Neutrophil (primary cell): ENCODE data around the gene TLE1.
A peak's percentile ranks its signal among the peaks of the same experiment; 100 is the strongest.
"Not testable (repeated sequence)": the region's sequence is repeated elsewhere in the genome, so short reads cannot be mapped to it uniquely, and the experiment has no call there.

ENCODE experiments used
- H3K27ac ChIP-seq: fragments of 200-600 bp; sonication (generic); 2 replicates; pipeline ENCODE4 v1.5.1; 2016; ENCODE audit warnings: mild to moderate bottlenecking, moderate library complexity
- H3K27me3 ChIP-seq: fragments of 200-600 bp; sonication (generic); 2 replicates; pipeline ENCODE4 v1.6.0; 2016; ENCODE audit warnings: mild to moderate bottlenecking
- H3K36me3 ChIP-seq: fragments of 200-600 bp; sonication (generic); 2 replicates; pipeline ENCODE4 v1.5.1; 2017
- H3K4me1 ChIP-seq, 2 experiments: fragments of 200-600 bp in 1 of 2; sonication (generic) in 1 of 2; 1 replicate in 1 of 2; 2 replicates in 1 of 2; pipeline versions ENCODE4 v1.5.1 to v1.6.1; 2013 to 2016; ENCODE audit warnings: low read depth in 1 of 2, low read length in 1 of 2, mild to moderate bottlenecking in 1 of 2, moderate library complexity in 1 of 2; ENCODE audit not compliant: control insufficient read depth in 1 of 2, insufficient read depth in 1 of 2
- H3K4me3 ChIP-seq, 2 experiments: fragments of 200-600 bp in 1 of 2; sonication (generic) in 1 of 2; 1 replicate in 1 of 2; 2 replicates in 1 of 2; pipeline ENCODE4 v1.5.1; 2013 to 2016; ENCODE audit warnings: low read depth in 1 of 2, low read length in 1 of 2, mild to moderate bottlenecking in 1 of 2, moderate library complexity in 1 of 2
- H3K9me3 ChIP-seq: fragments of 200-600 bp; sonication (generic); 2 replicates; pipeline ENCODE4 v1.5.1; 2016
- CTCF ChIP-seq: fragments of 200-600 bp; sonication (generic); IDR thresholded peaks from 2 replicates; pipeline ENCODE4 v1.5.1; 2016; ENCODE audit warnings: antibody characterized with exemption

The TLE1 gene

GRCh38 chr9:81716409-81716808 is 27.1 kb upstream of the TLE1 start:
- TF ChIP-seq CTCF, result no peak
- Histone ChIP-seq H3K27ac (no peak overlapping the region), H3K36me3 (no peaks in the 10 kb centered on the region), H3K9me3 (no peaks in the 10 kb centered on the region), H3K4me1 (no peaks in the 10 kb centered on the region), H3K4me3 (no peak overlapping the region), H3K27me3 (no peaks in the 10 kb centered on the region)

GRCh38 chr9:81705578-81705977 is 16.2 kb upstream of the TLE1 start:
- Histone ChIP-seq H3K9me3 (no peaks in the 10 kb centered on the region), H3K4me1 (no peaks in the 10 kb centered on the region), H3K27me3 (no peaks in the 10 kb centered on the region), H3K27ac (no peak overlapping the region), H3K36me3 (no peaks in the 10 kb centered on the region), H3K4me3 (no peak overlapping the region)
- no peak for TF ChIP-seq CTCF

GRCh38 chr9:81694541-81694940 is 5.2 kb upstream of the TLE1 start:
- Histone ChIP-seq H3K4me1 (peaks cover 7 to 8% of the 10 kb centered on the region in 2 experiments), H3K4me3 (no peak overlapping the region), H3K27ac (no peak overlapping the region), H3K27me3 (peaks cover 57% of the 10 kb centered on the region), H3K36me3 (no peaks in the 10 kb centered on the region), H3K9me3 (no peaks in the 10 kb centered on the region)
- no peak for TF ChIP-seq CTCF

GRCh38 chr9:81693671-81694378 is 4.5 kb upstream of the TLE1 start:
- TF ChIP-seq CTCF, result no peak
- Histone ChIP-seq H3K4me3 (no peak overlapping the region), H3K4me1 (peaks cover 7 to 8% of the 10 kb centered on the region in 2 experiments), H3K9me3 (no peaks in the 10 kb centered on the region), H3K27ac (no peak overlapping the region), H3K36me3 (no peaks in the 10 kb centered on the region), H3K27me3 (peaks cover 61% of the 10 kb centered on the region)

GRCh38 chr9:81690251-81690851 is 1.0 kb upstream of the TLE1 start:
- no peaks in the 10 kb centered on the region for H3K36me3 ChIP-seq
- peak overlapping the region; percentile 79 for H3K27ac ChIP-seq
- H3K9me3 ChIP-seq, result no peaks in the 10 kb centered on the region
- H3K4me1 ChIP-seq, result peaks cover 19 to 31% of the 10 kb centered on the region in 2 experiments
- no peak for TF ChIP-seq CTCF
- peaks cover 95% of the 10 kb centered on the region for H3K27me3 ChIP-seq
- peak overlapping the region; percentile 85 to 96 for H3K4me3 ChIP-seq

- Histone ChIP-seq H3K4me1 (peaks cover 19 to 31% of the 10 kb centered on the region in 2 experiments), H3K4me3 (peak overlapping the region; percentile 85 to 96), H3K27ac (peak overlapping the region; percentile 79)
These were observed 329 bp downstream of the TLE1 start for GRCh38 chr9:81689093-81689342.

GRCh38 chr9:81688262-81689092 is 870 bp downstream of the TLE1 start:
- Histone ChIP-seq H3K27ac (peak overlapping the region; percentile 79), H3K4me1 (peaks cover 20 to 31% of the 10 kb centered on the region in 2 experiments), H3K4me3 (peak overlapping the region; percentile 85 to 96), H3K27me3 (peaks cover 91% of the 10 kb centered on the region)
- H3K9me3 ChIP-seq, H3K36me3 ChIP-seq: not testable (repeated sequence)

More at GRCh38 chr9:81689093-81689342, 329 bp downstream of the TLE1 start:
- H3K36me3 ChIP-seq, H3K9me3 ChIP-seq: not testable (repeated sequence)
- peaks cover 93% of the 10 kb centered on the region for H3K27me3 ChIP-seq
